ENCODE data around the gene WDR88.
A peak's percentile ranks its signal among the peaks of the same experiment; 100 is the strongest.
"Not testable (repeated sequence)": the region's sequence is repeated elsewhere in the genome, so short reads cannot be mapped to it uniquely, and the experiment has no call there.

Gene WDR88

DNA sequence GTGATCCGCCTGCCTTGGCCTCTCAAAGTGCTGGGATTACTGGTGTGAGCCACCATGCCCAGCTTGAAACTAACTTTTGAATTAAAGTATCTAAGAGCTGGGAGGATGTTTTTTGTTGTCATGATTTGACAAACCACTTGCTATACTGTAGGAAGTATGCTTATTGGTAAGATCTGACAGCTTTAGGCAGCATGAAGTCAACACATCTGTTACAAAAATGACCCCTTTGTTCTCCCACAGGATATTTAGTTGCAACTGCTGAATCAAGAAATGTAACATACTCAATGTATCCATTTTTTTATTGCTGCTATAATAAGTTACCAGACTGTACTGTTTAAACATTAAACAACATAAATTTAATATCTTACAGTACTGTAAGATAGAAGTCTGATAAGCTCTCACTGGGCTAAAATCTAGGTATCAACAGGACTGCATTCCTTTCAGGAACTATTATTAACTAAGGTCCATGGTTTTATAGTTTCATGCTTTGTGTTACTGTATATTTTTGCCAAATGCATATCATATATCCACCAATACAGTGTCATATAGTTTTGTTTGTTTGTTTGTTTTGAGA is 39.4 kb downstream of the WDR88 start:
- no peak for DNase-seq (ENCODE audit: low read depth)

DNA sequence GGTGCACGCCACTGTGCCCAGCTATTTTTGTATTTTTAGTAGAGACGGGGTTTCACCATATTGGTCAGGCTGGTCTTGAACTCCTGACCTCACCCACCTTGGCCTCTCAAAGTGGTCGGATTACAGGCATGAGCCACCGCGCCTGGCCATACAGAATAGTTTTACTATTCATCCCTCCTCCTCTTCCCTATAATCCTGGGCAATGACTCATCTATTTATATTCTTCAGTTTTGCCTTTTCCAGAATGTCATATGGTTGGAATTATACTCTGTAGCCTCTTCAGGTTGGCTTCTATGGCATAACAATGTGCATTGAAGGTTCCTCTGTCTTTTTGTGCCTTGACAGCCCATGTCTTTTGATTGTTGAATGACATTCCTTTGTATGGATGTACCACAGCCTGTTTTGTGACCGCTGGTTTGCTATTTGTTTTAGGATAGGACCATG is 40.0 kb downstream of the WDR88 start:
- peak; percentile 47 for DNase-seq (ENCODE audit: low read depth)

- DNase-seq (ENCODE audit: low read depth) = no peak
Observed at GRCh38 chr19:33174186-33174585, 42.3 kb downstream of the WDR88 start.

- DNase-seq (ENCODE audit: low read depth) = no peak
Observed at GRCh38 chr19:33175156-33175782, 43.4 kb downstream of the WDR88 start.

DNA sequence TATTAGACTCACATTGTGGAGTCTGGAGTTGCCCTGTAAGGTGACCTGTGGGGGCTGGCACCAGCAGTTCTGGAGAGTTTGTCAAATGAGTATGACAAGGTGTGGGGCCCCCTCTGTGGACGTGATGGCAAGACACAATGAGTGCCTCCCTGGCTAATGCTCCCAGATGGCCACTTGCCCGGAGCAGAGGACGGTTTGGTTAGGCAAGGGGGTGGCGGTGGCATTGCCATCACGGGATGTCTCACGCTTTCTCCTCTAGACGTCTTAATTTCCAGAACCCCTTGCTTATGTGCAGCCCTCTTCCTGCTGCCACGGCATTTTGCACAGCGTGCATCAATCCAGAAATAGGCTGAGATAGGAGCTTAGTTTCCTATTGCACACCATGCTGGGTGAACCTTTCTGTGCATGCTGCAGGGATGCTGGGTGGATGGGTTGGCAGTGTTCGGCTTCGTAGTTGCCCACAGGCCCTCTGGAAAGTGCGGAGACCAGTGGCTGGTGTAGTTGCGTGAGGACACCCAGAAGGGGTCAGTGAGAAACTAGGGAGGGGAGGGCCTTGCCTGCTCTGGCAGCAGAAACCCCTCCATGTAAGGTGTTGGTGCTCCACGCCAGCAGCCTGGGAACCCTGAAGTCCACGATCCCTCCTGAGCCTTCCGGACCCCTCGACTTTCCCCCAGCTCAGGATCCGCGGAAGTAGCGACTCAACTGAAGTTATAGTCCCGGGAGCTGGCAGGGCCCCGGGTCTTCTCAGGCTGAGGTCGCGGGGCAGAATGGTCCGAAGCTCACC is 44.2 kb downstream of the WDR88 start:
- no peak for DNase-seq (ENCODE audit: low read depth)

DNA sequence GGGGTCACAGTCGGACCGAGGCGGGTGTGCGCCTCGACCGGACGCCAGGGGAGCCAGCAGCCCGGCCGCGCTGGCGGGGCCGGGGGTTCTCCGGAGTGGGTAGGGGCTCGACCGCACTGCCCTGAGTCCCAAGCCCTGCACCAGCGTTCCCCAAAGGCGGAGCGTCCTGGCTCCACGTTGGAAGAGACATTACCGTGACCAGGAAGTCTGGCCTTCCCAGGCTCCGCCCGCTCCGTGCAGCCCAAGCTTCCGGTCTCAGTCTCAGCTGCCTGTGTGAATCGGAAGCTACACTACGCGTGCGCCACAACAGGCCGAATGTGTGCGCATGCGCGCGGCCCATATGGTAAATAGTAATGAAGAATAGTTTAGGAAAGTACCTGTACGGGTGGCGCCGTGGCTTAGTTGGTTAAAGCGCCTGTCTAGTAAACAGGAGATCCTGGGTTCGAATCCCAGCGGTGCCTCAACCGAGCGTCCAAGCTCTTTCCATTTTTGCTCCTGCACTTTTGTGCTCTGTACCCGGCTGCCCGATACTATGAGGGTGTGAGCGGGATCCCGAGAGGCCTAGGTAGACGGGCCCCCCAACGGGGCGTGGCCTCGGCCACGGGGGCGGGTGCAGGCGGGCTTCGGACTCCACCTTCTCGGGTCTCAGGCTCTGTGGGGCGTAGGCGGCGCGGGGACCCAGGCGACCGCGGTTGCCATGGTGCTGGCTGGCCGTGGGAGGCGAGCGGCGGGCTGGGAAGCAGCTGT is 44.9 kb downstream of the WDR88 start:
- peak; percentile 97 for DNase-seq (ENCODE audit: low read depth)

GRCh38 chr19:33177417-33177979 is 45.6 kb downstream of the WDR88 start:
- no peak for DNase-seq (ENCODE audit: low read depth)

DNA sequence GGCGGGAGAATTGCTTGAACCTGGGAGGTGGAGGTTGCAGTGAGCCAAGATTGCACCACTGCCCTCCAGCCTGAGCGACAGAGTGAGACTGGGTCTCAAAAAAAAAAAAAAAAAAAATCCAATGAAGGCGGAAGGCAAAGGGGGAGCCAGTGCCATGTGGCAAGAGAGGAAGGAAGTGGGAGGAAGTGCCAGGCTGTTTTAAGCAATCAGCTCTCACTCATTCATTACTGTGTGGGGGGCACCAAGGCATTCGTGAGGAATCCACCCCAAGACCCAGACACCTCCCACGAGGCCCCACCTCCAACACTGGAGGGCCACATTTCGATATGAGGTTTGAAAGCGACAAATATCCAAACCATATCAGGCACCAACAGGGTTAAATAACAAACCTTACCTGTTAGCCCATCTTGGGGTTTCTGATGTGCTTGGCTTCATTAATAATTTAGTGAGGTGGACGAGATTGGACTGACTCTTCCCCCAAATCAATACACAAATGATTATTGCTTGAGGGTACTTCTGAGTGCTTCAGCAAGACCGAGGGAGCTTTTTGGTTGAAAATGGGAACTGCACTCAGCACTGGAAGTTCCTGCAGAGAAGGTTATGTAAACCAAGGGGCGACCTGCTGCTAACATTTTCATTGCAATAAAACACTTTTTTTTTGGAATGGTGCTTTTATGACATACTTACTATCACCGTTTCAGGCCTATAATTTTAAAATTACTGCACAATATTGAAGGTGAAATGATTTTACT is 54.7 kb downstream of the WDR88 start:
- no peak for DNase-seq (ENCODE audit: low read depth)

- DNase-seq (ENCODE audit: low read depth) = no peak
Observed at GRCh38 chr19:33187183-33187540, 55.2 kb downstream of the WDR88 start.

- no peak for DNase-seq (ENCODE audit: low read depth)
Observed at GRCh38 chr19:33189453-33189852, 57.5 kb downstream of the WDR88 start.

DNA sequence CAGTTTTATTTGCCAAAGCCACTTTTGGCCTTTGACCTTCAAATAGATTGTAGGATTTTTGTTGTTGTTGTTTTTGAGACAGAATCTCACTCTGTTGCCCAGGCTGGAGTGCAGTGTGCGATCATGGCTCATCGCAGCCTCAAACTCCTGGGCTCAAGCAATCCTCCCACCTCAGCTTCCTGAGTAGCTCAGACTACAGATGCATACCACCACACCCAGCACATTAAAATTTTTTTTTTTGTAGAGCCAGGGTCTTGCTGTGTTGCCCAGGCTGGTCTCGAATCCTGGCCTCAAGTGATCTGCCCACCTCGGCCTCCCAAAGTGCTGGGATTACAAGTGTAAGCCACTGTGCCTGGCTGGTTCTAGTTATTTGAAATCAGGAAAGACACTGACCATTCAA is 59.2 kb downstream of the WDR88 start:
- not testable (repeated sequence) for DNase-seq (ENCODE audit: low read depth)

- no peak for DNase-seq (ENCODE audit: low read depth)
Observed at GRCh38 chr19:33191501-33191900, 59.6 kb downstream of the WDR88 start.

GRCh38 chr19:33192010-33192409 is 60.1 kb downstream of the WDR88 start:
- no peak for DNase-seq (ENCODE audit: low read depth)

GRCh38 chr19:33193269-33193864 is 61.5 kb downstream of the WDR88 start:
- no peak for DNase-seq (ENCODE audit: low read depth)

- DNase-seq (ENCODE audit: low read depth) = no peak
Observed at GRCh38 chr19:33193865-33194362, 62.0 kb downstream of the WDR88 start, which contains the start of gene LRP3. Gene LRP3, plus strand, starts transcription at chr19:33194330. Its CDS starts 456 bp downstream, at chr19:33194786.

- no peak for DNase-seq (ENCODE audit: low read depth)
Observed at GRCh38 chr19:33194532-33194885, 62.6 kb downstream of the WDR88 start.

- DNase-seq (ENCODE audit: low read depth) = peak; percentile 19
Observed at GRCh38 chr19:33194886-33195644, 63.2 kb downstream of the WDR88 start.

- no peak for DNase-seq (ENCODE audit: low read depth)
Observed at GRCh38 chr19:33195645-33196347, 63.9 kb downstream of the WDR88 start.

DNA sequence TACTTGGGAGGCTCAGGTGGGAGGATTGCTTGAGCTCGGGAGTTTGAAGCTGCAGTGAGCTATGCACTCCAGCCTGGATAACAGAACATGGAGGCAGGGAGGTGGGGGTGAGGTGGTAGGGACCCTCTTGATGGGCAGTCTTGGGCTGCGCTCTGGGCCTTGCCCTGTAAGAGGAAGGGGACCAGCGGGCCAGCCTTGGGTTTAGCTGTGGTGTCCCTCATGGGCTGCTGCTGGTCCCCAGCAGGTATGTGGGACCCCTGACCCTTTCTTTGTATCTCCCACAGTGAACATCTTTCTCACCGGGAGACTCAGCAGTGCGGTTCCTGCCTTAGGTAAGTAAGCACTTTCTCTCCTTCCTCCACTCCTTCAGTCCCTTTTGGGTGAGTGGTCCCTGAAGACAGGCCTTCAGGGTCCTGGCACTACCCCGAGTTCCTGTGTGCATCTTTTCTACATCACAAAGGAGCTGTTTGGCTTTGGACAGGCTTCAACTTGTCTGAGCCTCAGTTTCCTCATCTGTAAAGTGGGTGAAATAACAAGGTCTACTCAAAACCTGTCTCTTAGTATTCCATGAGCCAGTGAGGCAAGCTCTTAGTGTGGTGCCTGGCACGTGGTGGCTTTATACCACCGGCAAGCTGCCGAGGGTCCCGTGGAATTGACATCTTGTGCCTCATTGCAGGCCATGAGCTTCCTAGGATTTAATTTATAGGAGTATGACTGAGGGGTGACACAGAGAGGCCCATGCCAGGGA is 64.7 kb downstream of the WDR88 start:
- no peak for DNase-seq (ENCODE audit: low read depth)
